Urothelium cell line (cell line): ENCODE data around the gene PACS1.
"Not testable (repeated sequence)": the region's sequence is repeated elsewhere in the genome, so short reads cannot be mapped to it uniquely, and the experiment has no call there.

Experiments
- DNase-seq: peaks from one replicate; pipeline ENCODE4 v3.0.0; 2011; ENCODE audit warnings: low spot score, mixed read lengths
- FAIRE-seq: peaks from 2 replicates; lab custom pipeline; 2011; peaks lifted over from hg19 to GRCh38; lab: Jason Lieb, UNC

The PACS1 gene

DNA sequence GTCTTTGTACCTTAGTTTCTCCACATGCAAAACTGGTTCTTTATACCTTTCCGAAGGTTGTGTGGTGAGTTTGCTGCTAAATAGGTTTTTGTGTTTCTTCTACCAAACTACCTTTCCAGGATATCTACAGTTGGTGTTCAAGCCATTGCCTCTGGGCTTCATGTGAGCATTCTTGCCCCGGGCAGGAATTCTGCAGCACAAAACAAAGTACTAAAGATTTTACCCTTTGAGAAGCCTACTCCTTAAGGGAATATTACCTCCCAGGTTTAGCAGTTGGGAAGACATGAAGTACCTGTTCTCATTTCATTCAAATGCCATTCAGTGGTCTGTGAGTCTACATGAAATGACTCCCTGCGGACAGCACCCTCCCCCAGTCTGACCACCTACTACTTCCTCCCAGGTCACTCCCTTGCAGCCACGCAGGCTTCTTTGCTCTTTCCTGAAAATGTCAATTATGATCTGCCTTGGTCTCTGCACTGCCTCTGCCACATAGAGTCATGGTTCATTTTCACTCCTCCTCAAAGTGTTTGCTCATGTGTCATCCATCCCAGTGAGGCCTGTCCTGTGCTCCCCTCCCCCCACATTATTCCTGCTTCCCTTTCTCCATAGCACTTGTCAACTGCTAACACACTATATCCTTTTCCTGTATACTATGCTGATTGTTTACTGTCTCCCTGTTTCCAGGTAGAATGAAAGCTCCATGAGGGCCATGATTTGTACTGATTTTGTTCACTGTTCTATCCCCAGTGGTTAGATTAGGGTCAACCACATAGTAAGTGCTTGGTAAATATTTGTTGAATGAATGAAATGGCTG lies 36.9 kb downstream of the PACS1 start:
- DNase-seq (no peak), FAIRE-seq (no peak)

DNA sequence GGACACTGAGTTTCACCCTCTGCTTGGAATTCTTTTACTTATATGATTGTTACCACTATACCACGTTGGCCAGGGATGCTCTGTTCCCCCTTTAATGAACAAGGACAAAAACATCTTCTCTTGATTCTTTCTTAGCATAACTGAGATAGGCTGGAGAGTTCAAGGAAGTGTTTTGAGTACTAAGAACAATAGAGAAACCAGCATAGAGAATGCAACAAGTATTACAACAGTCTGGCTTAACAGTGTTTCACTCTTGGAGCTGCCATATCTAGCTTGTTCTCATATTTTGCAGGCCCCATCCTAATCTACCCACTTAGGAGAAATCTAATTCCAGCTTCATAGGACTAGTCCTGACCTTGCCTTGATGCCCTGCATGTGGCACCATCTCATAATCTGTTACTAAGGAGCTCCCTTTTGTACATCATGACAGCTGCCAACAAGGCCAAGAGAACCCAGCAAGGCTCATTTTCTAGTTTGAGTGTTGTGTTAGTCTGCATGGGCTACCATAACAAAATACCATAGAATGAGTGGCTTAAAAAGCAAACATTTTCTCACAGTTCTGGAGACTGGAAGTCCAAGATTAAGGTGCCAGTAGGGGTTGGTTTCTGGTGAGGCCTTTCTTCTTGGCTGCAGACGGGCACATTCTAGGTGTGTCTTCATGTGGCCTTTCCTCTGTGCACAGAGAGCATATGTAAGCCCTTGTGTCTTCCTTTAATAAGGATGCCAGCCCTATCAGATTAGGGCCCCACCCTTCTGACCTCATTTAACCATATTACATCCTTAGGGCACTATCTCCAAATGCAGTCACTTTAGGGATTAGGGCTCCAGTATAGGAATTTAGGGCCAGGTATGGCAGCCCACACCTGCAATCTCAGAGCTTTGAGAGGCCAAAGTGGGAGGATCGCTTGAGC lies 37.8 kb downstream of the PACS1 start:
- no peak for DNase-seq
- no peak for FAIRE-seq

DNA sequence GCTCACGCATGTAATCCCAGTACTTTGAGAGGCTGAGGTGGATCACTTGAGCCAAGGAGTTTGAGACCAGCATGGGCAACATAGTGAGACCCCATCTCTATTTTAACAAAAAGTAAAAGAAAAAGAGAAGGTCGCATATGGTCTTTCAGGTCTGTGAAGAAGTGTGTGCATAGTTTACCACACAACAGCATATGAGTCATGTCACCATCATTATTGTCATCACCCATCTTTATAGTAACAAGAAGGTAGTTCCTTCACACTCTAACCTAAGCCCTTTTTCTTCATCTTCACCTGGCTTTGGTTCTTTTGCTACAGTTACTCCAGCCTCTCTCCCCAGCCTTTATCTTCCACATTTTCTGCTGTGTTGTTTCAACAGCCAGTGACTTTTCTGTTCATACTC lies 39.2 kb downstream of the PACS1 start:
- no peak for DNase-seq
- FAIRE-seq, result no peak

DNA sequence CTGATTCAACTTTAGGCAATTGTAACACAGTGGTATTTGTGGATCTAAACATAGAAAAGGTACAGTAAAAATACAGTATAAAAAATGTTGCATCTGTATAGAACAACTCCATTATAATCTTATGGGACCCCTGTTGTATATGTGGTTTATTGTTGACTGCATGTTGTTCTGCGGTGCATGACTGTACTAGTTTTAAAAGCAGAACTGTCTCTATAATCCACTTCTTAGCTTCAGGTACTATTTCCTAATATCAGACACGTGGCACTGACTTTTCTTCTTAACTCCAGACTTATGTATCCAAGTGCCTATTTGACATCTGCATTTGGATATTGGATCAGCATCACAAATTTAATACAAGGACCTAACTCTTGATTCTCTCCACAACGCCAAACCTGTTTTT lies 41.1 kb downstream of the PACS1 start:
- FAIRE-seq, result no peak

DNA sequence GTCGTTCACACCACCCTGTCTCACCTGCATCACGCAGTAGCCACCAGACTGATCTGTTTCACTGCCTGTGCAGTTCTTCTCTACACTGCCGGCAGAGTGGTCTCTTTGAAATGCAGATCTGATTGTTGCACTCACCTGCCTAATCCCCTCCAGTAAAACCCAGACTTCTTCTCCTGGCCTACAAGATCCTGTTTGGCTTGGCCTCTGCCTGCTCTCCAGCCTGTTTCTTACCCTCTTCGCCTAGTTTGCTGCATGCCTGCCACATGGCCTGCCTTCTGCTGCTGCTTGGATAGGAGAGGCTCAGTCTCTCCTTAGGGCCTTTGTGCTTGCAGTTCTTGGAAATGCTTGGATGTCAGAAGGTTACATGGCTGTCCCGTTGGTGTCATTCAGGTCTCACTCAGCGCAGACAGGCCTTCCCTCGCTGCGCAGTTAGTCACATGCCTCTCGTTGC lies 42.0 kb downstream of the PACS1 start:
- FAIRE-seq (no peak), DNase-seq (no peak)

More for the DNA sequence above, 41.1 kb downstream of the PACS1 start:
- no peak for DNase-seq

DNA sequence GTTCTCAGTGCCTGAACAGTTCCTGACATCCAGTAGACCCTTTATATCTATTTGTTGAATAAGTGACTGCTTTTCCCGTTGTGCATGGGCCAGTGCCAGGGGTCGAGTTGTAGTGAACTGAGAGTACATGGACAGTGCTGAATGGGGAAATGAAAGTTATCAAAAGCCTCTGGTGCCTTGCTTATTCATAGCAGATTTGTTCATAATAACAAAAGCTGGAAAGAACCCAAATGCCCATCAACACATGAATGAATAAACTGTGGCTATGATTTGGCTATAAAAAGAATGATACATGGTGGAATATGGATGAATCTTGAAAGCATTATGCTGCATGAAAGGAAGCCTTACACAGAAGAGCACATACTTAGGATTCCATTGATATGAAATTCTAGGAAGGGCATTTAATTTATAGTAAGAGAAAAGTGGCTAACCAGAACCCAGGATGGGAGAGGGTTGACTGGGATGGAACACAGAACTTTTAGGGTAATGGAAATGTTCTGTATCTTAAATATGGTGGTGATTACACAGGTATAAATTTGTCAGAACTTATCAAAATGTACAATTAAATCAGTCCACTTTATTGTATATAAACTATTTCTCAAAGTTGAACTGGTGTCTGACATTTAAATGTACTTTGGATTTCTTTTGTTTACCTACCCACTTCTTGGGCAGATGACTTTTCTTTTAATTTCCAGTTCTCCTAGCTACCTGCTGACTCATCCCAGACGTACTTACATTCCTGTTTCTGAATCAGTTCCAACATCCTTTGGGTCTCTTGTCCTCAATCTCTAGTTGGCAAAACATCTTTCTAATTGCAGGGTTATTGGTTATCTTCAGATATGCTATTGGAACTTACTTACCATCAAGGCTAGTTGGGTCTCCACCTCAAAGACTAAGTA lies 42.8 kb downstream of the PACS1 start:
- DNase-seq (peak; percentile 62), FAIRE-seq (no peak)

DNA sequence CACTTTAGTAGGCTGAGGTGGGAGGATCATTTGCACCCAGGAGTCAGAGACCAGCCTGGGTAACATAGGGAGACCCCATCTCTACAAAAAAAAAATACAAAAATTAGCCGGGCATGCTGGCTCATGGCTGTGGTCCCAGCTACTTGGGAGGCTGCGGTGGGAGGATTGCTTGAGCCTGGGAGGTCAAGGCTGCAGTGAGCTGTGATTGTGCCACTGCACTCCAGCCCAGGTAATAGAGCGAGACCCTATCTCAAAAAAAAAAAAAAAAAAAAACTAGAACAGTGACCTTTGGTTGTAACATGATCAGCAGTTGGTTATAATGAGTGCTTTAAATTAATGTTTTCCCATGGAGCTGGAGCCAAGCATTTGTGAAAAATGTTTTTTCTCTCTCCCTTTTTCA lies 44.9 kb downstream of the PACS1 start:
- DNase-seq, FAIRE-seq: not testable (repeated sequence)

DNA sequence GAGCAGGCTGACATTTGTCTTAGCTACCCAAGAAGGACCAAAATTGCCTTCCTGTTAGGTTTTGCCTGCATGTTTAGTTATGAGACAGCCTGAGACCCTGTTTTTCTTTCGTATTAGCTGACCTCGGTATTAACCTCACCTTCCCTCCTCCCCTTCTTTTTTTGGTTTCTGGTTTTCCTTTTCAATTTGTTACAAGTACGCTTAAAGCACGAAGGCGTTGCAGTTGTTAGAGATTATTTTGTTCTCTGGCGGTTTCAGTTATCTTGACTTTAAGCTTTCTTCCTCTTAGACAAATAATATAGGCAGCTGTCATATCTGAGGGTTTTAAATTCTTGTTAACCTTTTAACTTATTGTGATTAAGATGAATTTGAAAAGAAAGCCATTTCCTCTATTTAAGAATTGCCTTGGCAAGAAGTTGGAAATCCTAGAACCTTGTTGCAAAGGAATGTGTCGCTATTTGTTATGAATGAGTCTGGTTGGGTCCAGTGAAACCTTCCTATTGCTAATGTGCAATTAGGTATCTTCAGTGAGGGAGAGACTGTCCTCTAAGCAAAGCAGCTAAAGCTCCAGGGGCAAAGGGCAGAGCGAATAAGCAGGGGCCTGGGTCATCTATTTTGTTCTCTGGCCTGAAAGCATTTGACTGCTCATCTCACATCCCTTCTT lies 45.7 kb downstream of the PACS1 start:
- FAIRE-seq (no peak), DNase-seq (no peak)

DNA sequence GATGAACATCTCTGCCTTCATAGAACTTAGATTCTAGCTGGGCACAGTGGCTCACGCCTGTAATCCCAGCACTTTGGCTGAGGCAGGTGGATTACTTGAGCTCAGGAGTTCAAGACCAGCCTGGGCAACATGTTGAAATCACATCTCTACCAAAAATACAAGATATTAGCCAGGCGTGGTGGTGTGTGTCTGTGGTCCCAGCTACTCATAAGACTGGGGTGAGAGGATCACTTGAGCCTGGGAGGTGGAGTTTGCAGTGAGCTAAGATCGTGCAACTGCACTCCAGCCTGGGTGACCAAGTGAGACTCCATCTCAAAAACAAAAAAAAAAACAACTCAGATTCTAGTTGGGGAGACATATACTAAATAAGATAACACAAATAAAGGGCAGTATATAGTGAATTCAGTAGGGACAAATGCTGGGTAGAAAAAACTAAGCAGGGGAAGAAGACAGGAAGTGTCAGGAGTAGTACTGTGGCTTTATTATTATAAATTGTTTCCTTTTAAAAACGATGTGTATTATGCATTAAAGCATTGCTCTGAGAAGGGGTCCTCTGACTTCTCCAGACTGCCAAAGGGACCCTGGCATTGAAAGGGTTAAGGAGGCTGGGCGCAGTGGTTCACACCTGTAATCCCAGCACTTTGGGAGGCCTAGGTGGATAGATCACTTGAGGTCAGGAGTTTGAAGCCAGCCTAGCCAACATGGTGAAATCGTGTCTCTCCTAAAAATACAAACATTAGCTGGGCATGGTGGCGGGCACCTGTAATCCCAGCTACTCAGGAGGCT lies 46.7 kb downstream of the PACS1 start:
- DNase-seq, result no peak
- no peak for FAIRE-seq

DNA sequence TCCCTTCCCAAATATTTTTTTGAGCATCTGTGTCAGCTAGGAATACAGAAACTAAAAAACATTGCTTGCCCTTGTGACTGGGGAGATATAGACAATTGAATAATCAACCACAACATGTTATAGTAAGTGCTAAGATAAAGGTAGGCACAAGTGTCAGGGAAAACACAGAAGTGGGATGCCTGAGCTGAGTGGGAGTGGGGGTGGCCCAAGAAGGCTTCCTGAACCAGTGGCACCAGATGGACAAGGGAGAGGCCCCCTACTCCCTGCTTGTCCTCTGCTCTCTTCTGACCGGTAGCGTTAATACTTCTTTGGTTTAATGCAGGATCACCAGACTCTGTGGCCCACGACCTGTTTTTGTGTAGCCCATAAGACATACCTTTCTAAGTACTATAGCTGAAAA lies 48.8 kb downstream of the PACS1 start:
- DNase-seq, result no peak
- FAIRE-seq, result no peak

DNA sequence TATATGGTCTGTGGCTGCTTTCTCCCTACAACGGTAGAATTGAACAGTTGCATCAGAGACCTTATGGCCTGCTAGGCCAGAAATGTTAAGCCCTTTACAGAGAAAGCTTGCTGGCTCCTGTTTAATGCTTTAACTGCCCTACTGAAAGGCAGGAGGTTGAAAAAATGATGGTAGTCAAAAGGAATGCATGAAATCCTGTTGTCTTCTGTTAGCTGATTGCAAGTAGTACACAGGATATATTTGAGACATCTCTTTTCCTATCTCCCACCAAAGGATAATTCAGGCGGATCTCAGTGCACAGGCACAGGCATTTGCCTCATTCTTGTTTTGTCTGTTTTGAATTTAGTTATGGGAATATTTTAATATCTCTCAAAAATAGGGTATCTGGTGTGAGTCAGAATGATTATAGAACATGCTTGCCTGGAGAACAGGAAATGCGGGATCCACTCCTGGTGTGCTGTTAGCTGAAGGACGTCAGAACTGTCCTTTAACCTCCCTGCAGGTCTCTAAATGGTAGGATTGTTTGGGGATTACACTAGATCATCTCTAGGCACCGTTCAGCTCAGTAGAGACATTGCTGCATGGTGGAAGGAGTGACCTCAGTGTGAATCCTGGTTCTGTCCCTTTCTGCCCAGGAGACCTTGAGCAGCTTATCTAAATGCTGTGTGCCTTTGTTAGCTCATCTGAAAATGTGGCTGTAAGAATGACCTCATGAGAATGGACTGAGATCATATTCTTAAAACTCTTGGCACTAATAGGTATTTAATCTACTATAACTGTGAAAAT lies 49.5 kb downstream of the PACS1 start:
- DNase-seq (peak; percentile 54), FAIRE-seq (no peak)

DNA sequence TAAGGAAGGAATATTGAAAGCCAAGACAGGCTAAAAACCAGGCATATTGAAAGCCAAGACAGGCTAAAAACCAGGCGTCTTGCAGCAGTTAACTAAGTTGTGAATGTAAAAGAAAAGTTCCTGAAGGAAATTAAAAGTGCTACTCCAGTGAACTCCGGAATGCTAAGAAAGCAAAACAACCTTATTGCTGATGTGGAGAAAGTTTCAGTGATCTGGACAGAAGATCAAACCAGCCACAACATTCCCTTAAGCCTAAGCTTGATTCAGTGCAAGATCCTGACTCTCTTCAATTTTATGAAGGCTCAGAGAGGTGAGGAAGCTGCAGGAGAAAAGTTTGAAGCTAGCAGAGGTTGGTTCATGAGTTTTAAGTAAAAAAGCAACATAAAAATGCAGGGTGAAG lies 51.4 kb downstream of the PACS1 start:
- no peak for FAIRE-seq

DNA sequence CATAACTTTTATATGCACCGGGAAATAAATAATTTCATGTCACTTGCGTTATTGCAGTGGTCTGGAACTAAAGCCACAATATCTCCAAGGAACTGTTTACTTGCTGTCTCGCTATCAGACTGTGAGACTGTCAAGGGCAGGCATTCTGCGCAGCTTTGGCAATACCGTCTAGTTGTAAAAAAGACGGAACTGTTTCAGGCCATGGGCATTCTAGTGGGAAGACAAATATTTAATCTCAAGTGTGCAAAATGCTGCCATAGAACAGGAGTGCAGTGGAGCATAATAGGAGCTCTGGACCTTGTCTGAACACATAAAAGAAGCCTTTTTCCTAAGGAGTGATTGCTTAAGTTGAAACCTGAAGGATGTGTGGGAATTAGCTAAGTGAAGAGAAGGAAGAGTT lies 53.8 kb downstream of the PACS1 start:
- FAIRE-seq (no peak), DNase-seq (no peak)

More for the DNA sequence above, 51.4 kb downstream of the PACS1 start:
- DNase-seq, result no peak

DNA sequence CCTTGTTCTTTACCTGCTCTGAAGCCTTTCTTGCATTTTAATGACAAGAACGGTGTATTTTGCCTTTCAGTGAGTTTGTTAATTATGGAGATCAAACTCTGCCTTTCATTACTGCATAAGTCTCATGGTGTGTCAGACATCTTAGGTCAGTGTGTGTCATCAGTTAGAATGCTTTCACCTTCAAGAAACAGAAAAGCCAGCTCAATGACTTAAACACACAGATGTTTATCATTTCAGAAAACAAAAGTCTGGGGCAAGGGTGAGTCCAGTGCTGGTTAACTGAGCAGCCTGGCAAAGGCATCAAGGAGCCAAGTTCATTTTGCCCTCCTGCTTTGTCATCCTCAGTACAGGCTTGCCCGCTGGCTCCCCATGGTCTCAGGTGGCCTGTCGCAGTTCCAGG lies 54.5 kb downstream of the PACS1 start:
- no peak for DNase-seq

DNA sequence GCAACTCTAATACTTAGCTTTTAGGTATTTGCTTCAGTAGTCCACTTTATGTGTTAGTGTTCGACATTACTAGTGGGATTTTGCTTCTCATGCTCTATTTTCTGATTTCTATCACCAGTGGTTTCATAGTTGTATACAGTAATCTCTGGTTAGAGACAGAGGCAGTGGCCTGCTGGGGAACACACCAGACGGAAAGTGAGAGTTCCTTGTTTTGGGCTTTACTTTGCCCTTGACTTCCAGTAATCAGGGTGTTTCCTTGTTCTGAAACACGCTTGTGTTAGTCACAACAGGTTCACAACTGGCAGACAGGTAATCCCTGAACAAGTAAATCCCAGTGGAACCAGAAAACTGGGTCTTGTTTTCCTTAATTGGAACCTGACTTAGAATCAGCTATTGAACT lies 56.0 kb downstream of the PACS1 start:
- FAIRE-seq (no peak), DNase-seq (no peak)

More for the DNA sequence above, 54.5 kb downstream of the PACS1 start:
- FAIRE-seq, result no peak

DNA sequence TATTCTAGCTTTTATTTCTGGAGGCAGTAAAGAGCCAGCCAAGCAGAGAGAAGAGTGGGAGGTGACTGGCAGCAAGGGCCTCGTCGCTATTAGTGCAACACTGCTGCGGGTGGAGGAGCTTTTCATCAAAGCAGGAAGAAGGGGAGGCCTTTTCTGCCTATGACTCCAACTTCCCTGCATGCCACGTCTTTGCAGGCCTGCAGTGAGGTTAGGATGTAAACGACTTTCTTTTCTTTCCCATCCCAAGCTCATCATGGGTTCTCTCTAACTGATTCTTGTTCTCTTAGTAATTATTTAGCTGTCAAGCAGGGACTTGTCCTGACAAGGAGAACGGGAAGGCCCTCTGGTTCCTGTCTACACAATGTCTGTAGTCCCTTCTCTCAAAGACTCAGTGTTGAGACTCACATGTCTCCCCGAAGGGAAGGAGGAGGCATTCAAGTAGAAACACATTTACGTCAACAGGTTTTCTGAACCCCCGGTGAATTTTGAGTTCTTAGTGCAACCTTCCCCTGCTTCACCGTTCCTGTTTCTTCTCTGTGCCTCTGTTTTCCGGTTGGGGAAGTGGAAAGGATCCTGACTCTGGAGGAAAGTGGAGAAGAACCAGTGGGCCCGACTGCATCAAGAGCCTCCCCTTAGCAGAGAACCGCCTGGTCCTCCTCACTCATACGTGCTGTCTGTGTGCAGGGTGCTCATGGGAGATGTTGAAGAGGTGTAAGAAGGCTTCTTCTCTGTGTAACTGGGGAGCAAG lies 56.9 kb downstream of the PACS1 start:
- no peak for DNase-seq
- no peak for FAIRE-seq

DNA sequence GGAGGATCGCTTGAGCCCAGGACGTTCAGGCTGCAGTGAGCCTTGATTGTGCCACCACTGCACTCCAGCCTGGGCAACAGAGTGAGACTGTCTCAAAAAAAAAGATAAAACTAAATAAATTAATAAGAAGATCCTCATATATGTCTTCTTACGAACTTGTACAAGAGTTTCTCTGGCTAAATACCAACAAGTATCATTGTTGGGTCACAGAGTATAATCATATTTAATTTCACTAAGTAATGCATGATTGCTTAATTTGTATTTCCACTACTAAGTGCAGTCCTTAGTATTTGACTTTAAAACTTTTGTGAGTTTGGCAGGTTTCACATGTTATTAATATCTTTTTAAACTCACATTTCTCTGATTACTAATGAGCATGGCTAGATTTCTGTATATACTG lies 60.9 kb downstream of the PACS1 start:
- no peak for FAIRE-seq

More for the DNA sequence above, 60.9 kb downstream of the PACS1 start:
- no peak for DNase-seq
